HG03342 (cell line): Measurements from ENCODE around the gene ASCC1.
A peak's percentile ranks its signal among the peaks of the same experiment; 100 is the strongest.
"Not testable (repeated sequence)": the region's sequence is repeated elsewhere in the genome, so short reads cannot be mapped to it uniquely, and the experiment has no call there.

ENCODE experiments used
- ATAC-seq: cut with Tn5 transposase; IDR thresholded peaks from one replicate; pipeline ENCODE4 v1.9.1; 2021; ENCODE audit warnings: mild to moderate bottlenecking, moderate library complexity; ENCODE audit not compliant: unreplicated experiment

Gene ASCC1

GRCh38 chr10:72248468-72249151, 32.5 kb upstream of the ASCC1 start:
- peak; percentile 86 for ATAC-seq

GRCh38 chr10:72245949-72246525, 30.0 kb upstream of the ASCC1 start:
- no peak for ATAC-seq

- ATAC-seq, result no peak
Observed at GRCh38 chr10:72244573-72245038, 28.5 kb upstream of the ASCC1 start.

GRCh38 chr10:72243822-72244437, 27.9 kb upstream of the ASCC1 start:
- no peak for ATAC-seq

- no peak for ATAC-seq
Observed at GRCh38 chr10:72242675-72243074, 26.6 kb upstream of the ASCC1 start.

GRCh38 chr10:72241691-72242252, 25.7 kb upstream of the ASCC1 start:
- ATAC-seq, result no peak

GRCh38 chr10:72240371-72240770, 24.3 kb upstream of the ASCC1 start:
- no peak for ATAC-seq

- ATAC-seq, result no peak
Observed at GRCh38 chr10:72239409-72239808, 23.3 kb upstream of the ASCC1 start.

- ATAC-seq, result no peak
Observed at GRCh38 chr10:72238392-72239175, 22.5 kb upstream of the ASCC1 start.

GRCh38 chr10:72235544-72236279, 19.6 kb upstream of the ASCC1 start:
- ATAC-seq, result no peak

- ATAC-seq, result no peak
Observed at GRCh38 chr10:72234560-72235095, 18.6 kb upstream of the ASCC1 start.

GRCh38 chr10:72233621-72234020, 17.5 kb upstream of the ASCC1 start:
- ATAC-seq, result no peak

- no peak for ATAC-seq
Observed at GRCh38 chr10:72229261-72230251, 13.5 kb upstream of the ASCC1 start.

- ATAC-seq, result no peak
Observed at GRCh38 chr10:72228318-72228751, 12.3 kb upstream of the ASCC1 start.

- no peak for ATAC-seq
Observed at GRCh38 chr10:72227826-72228225, 11.8 kb upstream of the ASCC1 start.

GRCh38 chr10:72226418-72227027, 10.4 kb upstream of the ASCC1 start:
- ATAC-seq, result no peak

- not testable (repeated sequence) for ATAC-seq
Observed at GRCh38 chr10:72224191-72224590, 8.1 kb upstream of the ASCC1 start.

- no peak for ATAC-seq
Observed at GRCh38 chr10:72223743-72224101, 7.6 kb upstream of the ASCC1 start.

- no peak for ATAC-seq
Observed at GRCh38 chr10:72221278-72221677, 5.2 kb upstream of the ASCC1 start.
